Fibroblast of mammary gland (primary cell): ENCODE measurements around the gene SKAP1.

Source experiments
- DNase-seq: peaks from one replicate; pipeline ENCODE4 v3.0.0-alpha.2; 2010; ENCODE audit warnings: low read depth
- H3K4me3 ChIP-seq: 2 replicates; pipeline ENCODE4 v1.5.1; 2011; ENCODE audit warnings: low read depth, mild to moderate bottlenecking, low read length, moderate library complexity; ENCODE audit not compliant: control insufficient read depth
- CTCF ChIP-seq: conservative IDR thresholded peaks from 2 replicates; pipeline ENCODE4 v1.5.1; 2011; ENCODE audit warnings: low read depth, low read length, inconsistent platforms; ENCODE audit not compliant: control insufficient read depth, insufficient read depth

The SKAP1 gene

GRCh38 chr17:48162946-48163506 lies 267.0 kb downstream of the SKAP1 start:
- DNase-seq: no peak
- TF ChIP-seq CTCF: no peak
- H3K4me3 ChIP-seq: no peak overlapping the region

- no peak for DNase-seq
- H3K4me3 ChIP-seq: no peak overlapping the region
- no peak for TF ChIP-seq CTCF
Measured at GRCh38 chr17:48162306-48162934, 267.6 kb downstream of the SKAP1 start.

GRCh38 chr17:48161127-48161905 lies 268.7 kb downstream of the SKAP1 start:
- DNase-seq: no peak
- no peak for TF ChIP-seq CTCF

GRCh38 chr17:48160177-48161081 lies 269.6 kb downstream of the SKAP1 start:
- DNase-seq: no peak
- no peak overlapping the region for H3K4me3 ChIP-seq
- TF ChIP-seq CTCF: no peak

More at GRCh38 chr17:48161127-48161905, 268.7 kb downstream of the SKAP1 start:
- no peak overlapping the region for H3K4me3 ChIP-seq

- no peak for TF ChIP-seq CTCF
- H3K4me3 ChIP-seq: no peak overlapping the region
- DNase-seq: no peak
Measured at GRCh38 chr17:48159232-48159631, 270.8 kb downstream of the SKAP1 start.

- no peak overlapping the region for H3K4me3 ChIP-seq
- TF ChIP-seq CTCF: no peak
- DNase-seq: no peak
Measured at GRCh38 chr17:48155889-48156611, 274.0 kb downstream of the SKAP1 start.
